GM19239 (cell line): ENCODE data around the gene ABLIM2.

Source experiments
- DNase-seq: peaks from one replicate; pipeline ENCODE4 v3.0.0; 2011; ENCODE audit warnings: low spot score; ENCODE audit not compliant: insufficient read length
- FAIRE-seq: peaks from 2 replicates; lab custom pipeline; 2011; peaks lifted over from hg19 to GRCh38; lab: Jason Lieb, UNC

The ABLIM2 gene

GRCh38 chr4:8093587-8094274, 64.9 kb downstream of the ABLIM2 start:
- no peak for DNase-seq
- no peak for FAIRE-seq

GRCh38 chr4:8092282-8092681, 66.3 kb downstream of the ABLIM2 start:
- DNase-seq, result no peak
- FAIRE-seq, result no peak

DNA sequence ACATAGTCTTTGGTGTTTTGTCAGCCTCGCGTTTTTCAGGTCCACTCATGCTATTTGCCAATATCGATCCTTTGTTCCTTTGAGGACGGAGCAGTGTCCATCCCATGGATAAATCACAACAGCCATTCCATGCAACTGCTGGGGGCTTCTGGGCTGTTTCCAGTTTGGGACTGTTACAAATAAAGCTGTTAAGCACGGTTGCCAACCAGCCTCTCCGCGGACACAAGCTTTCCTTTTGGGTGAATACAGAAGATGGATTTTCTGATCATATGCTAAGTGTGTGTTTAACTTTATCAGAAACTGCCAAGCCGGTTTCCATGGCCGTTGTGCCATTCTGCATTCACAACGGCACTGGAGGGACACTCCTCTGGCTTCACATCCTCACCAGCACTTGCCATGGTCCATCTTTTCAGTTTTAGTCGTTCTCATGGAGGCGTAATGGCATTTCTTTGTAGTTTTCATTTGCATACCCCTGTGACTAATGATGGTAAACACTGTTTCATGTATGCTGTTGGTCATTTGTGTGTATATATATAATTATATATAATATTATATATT, 67.8 kb downstream of the ABLIM2 start:
- FAIRE-seq (no peak), DNase-seq (no peak)

DNA sequence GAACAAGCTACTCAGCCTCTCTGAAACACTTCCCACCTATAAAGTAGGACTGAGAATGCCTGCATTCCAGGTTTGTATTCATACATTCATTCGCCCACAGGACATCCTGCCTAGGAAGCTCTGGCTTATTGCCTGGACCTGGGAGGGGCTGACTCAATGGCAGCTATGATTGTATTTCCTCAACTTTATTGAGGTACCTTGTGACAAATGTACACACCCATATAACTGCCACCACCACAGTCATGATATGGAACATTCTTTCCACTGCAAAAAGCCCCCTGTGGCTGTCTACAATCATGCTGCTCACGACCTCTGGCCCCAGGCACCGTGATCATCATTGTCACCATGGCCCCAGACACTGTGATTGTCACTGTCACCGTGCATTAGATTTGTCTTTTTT, 68.3 kb downstream of the ABLIM2 start:
- no peak for DNase-seq
- FAIRE-seq, result no peak

GRCh38 chr4:8089862-8090261, 68.8 kb downstream of the ABLIM2 start:
- DNase-seq (no peak), FAIRE-seq (no peak)

GRCh38 chr4:8088966-8089491, 69.6 kb downstream of the ABLIM2 start:
- DNase-seq (no peak), FAIRE-seq (no peak)

- no peak for FAIRE-seq
- DNase-seq, result no peak
These were observed 70.6 kb downstream of the ABLIM2 start for GRCh38 chr4:8087921-8088495.

- DNase-seq (no peak), FAIRE-seq (no peak)
These were observed 71.7 kb downstream of the ABLIM2 start for GRCh38 chr4:8086783-8087445.

DNA sequence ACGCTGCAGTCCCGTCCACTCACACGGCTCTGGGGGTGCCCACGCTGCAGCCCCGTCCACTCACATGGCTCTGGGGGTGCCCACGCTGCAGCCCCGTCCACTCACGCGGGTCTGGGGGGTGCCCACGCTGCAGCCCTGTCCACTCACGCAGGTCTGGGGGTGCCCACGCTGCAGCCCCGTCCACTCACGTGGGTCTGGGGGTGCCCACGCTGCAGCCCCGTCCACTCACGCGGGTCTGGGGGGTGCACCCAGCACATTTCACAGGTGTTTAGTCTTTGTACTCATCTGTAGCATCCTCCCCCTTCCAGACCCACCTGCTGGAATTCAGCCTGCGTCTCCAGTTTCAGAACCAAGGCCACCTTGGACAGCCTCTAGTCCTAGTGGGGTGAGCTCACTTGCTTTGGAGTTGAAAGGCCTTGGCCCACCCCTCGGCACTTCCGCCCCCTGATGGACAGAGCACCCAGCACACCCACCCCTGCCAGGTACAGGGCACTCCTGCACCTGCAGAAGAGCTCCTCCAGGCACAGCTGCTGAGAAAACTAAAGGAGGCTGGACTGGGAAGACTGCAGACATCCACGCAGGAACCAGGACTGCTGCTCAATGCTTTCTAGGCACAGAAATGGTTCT, 73.0 kb downstream of the ABLIM2 start:
- DNase-seq (no peak), FAIRE-seq (no peak)

- FAIRE-seq (no peak), DNase-seq (no peak)
These were observed 73.7 kb downstream of the ABLIM2 start for GRCh38 chr4:8084712-8085490.

DNA sequence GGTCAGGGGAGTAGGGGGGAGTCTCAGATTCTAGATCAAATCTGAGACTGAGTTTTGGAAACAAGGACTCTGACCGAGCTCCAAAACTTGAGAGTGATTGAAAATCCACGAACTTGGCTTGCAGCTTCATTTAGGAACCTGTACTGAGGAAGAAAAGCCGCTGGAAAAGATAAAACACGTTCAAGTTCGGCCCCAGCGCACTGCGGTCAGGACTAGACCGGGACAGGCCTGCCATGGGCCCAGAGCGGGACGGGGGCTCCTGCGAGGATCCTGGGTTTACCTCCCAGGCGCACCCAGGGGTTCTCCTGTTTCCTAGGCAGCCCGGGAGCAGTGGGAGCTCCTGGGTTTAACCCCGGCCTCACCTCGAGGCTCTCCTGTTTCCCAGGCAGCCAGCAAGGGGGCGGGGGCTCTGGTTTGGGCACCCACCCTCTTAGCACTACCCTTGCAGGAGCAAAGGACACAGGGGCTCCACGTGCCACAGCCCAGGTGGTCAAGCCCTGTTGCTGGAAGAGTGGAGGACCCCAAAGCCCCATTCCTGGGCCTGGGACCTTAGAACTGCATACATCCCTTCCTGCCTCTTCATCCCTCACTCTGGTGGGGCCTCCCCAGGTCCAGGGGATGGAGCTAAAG, 74.5 kb downstream of the ABLIM2 start:
- no peak for DNase-seq
- FAIRE-seq, result no peak

DNA sequence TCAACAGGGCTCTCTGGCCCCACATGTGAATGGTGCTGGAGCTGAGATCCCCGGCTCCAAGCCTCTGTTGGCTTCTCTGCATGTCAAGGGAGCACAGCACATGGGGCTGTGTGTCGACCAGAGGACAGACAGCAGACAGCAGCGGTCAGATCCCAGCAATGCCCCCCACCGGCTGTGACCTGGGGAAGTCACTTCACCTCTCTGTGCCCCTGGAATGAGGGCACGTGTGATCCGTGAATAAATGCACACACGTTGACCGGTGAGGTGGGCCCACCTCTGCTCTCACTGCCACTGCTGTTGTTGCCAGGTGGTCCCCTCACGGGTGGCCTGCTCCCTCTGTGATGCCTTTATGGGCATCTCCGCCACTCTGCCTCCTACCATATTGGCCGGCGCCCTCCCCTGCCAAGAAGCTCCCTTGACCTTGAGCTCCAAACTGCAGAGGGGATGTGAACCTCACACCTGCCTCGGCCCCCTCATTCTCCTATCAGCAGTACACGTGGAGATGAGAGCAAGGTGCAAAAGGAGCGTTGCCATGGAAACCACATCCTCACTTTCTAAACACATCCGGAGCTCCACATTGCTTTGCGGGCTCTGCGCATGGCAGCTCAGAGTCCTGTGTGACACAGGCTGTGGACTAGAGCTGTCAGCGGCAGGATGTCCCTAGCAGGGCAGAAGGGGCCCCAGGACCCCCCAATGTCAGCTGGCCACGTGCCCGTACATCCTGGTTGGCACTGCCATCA, 75.4 kb downstream of the ABLIM2 start:
- DNase-seq, result no peak
- no peak for FAIRE-seq

DNA sequence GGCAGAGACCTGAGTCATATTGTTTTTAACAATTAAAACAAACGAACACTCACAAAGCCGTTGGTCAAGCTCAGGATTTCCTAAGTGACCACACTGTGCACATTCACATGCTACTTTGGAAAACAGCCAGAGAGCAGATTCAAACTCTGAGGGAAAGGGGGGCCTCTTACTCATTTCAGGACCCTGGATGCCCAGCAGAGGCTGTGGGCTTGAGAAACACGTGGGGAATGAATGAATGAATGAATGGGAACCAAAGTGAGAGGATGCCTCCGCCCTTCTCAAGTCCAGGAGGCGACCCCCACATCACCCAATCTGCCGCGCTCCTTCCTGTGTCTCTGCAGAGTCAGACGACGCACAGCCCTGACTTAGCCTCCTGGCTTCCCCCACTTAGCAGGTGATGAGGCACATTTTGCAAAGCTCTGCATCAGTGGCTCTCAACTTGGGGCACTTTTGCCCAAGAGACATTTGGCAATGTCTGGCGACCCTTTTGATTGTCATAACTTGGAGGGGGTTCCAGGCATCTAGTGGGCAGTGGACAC, 76.0 kb downstream of the ABLIM2 start:
- FAIRE-seq, result no peak
- DNase-seq, result no peak

GRCh38 chr4:8081621-8082516, 76.7 kb downstream of the ABLIM2 start:
- FAIRE-seq (no peak), DNase-seq (no peak)

DNA sequence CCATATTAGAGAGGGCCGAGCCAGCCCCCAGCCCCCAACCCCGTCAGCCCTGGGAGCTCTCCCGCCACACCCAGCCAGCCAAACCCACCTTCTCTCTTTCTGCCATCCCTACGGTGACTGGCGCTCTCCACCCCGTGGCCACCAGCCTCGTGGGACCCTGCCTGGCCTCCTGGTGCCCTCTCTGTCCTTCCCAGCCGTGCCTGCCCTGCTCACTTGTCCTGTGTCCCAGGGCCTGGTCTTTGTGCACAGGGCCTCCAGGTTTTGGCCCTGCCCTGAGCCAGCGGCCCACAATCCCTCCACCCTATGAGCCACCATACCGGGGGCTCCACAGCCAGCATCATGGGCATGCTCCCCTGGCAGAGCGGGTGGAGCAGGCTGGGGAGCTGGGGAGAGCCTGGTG, 77.4 kb downstream of the ABLIM2 start:
- no peak for FAIRE-seq
- no peak for DNase-seq

GRCh38 chr4:8080754-8081065, 77.9 kb downstream of the ABLIM2 start:
- FAIRE-seq, result no peak

GRCh38 chr4:8079916-8080753, 78.5 kb downstream of the ABLIM2 start:
- FAIRE-seq (no peak), DNase-seq (no peak)

More at GRCh38 chr4:8080754-8081065, 77.9 kb downstream of the ABLIM2 start:
- no peak for DNase-seq
